Heart left ventricle (tissue), 13 donors: ENCODE measurements around the gene USP32.

Experiments
- POLR2A ChIP-seq, 2 donors: fragments of 450-650 bp; IDR thresholded peaks; one replicate each; pipeline ENCODE4 v1.6.1; 2017; ENCODE audit warnings: antibody characterized with exemption in 2 of 2, mild to moderate bottlenecking in 2 of 2, moderate library complexity in 2 of 2
- TF ChIP-seq, protein P1 (sequence below), 12 donors: fragments of 200-600 bp; sonication (generic) in 4 of 12; IDR thresholded peaks; one replicate each; pipeline versions ENCODE4 v1.5.0 to v1.8.0; 2018 to 2022; ENCODE audit warnings: antibody characterized with exemption in 12 of 12, mild to moderate bottlenecking in 5 of 12
- donor health status: ischemic (EF 13 %, LVEDD 7.1; RV severe dilation, severe dysfunction).
- donor health status: DM: no; HTN: yes; CAD: no.
- donor health status: DM: no; HTN: no; CAD: no.
- donor health status: ischemic (EF 25% LVEDD 6.9; RV normal size, moderate dysfunction).
- donor health status: ischemic (EF 25% LVEDD 5.7; RV mildly dilated, moderate dysfunction).
- donor health status: ischemic (EF 35%, LVEDD 5.7; RV mildly dilated, moderate dysfunction).
- donor health status: nonischemic (EF 11% LVEDD 7.7; RV severe dilation, severe dysfunction).
- donor health status: DM: yes; HTN: yes; CAD: no.
- donor health status: PGD.
- donor health status: ischemic (EF 29% LVEDD 5.4; RV normal size, mild dysfunction).
- donor health status: nonischemic (EF 23%, LVEDD 6.1; RV moderate dilation, normal function).

DNA sequence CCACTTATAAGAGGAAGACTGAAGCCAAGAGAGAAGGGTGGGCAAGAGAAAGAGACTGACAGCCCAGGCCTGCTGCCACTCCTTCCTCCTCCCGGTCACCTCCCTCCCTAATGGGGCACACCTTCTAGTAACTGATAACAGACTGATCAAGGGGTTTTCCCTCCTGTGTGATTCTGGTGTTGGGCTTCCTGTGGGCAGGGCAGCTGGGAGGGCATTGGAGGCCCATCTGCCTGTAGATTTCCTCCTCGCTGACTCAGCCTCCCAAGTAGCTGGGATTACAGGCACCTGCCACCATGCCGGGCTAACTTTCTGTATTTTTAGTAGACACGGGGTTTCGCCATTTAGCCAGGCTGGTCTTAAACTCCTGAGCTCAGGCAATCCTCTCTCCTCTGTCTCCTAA lies 226.0 kb downstream of the USP32 start:
- TF ChIP-seq, protein P1, sequence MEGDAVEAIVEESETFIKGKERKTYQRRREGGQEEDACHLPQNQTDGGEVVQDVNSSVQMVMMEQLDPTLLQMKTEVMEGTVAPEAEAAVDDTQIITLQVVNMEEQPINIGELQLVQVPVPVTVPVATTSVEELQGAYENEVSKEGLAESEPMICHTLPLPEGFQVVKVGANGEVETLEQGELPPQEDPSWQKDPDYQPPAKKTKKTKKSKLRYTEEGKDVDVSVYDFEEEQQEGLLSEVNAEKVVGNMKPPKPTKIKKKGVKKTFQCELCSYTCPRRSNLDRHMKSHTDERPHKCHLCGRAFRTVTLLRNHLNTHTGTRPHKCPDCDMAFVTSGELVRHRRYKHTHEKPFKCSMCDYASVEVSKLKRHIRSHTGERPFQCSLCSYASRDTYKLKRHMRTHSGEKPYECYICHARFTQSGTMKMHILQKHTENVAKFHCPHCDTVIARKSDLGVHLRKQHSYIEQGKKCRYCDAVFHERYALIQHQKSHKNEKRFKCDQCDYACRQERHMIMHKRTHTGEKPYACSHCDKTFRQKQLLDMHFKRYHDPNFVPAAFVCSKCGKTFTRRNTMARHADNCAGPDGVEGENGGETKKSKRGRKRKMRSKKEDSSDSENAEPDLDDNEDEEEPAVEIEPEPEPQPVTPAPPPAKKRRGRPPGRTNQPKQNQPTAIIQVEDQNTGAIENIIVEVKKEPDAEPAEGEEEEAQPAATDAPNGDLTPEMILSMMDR (IDR thresholded peaks at IDR 0.05): no peak
- no peak for TF ChIP-seq POLR2A (IDR thresholded peaks at IDR 0.05)
